ENCODE results near the gene SEC63. TPM values are rescaled to one million over a fixed set of nuclear protein-coding genes. Genes with fewer than 3 reads are reported as not detected.
"Not testable (repeated sequence)": the region's sequence is repeated elsewhere in the genome, so short reads cannot be mapped to it uniquely, and the experiment has no call there.

The SEC63 gene
- total RNA-seq, 4 donors from 2014 or later, result 24.6 to 50.3 (median 28.5) TPM

DNA sequence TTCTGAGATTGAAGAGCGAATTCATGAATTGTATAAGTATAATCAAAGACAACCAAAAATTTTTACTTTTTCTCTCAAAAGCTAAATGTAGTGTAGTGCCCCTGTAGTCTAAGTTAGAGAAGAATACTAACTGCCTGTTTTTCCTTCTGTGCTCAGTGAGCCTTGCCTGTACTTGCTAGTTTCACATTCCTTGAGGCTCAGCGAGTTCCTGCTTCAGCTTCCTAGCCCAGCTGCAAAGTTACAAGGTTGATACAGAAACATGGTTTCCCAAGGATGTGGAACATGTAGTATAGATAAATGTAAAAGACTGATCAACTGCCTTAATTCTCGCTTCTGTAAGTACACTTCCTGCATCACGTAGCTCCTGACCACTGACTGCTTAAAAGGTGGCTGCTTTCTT, 33.1 kb upstream of the SEC63 start:
- no peak for TF ChIP-seq POLR2A (IDR thresholded peaks at IDR 0.05)
- TF ChIP-seq, protein P1, sequence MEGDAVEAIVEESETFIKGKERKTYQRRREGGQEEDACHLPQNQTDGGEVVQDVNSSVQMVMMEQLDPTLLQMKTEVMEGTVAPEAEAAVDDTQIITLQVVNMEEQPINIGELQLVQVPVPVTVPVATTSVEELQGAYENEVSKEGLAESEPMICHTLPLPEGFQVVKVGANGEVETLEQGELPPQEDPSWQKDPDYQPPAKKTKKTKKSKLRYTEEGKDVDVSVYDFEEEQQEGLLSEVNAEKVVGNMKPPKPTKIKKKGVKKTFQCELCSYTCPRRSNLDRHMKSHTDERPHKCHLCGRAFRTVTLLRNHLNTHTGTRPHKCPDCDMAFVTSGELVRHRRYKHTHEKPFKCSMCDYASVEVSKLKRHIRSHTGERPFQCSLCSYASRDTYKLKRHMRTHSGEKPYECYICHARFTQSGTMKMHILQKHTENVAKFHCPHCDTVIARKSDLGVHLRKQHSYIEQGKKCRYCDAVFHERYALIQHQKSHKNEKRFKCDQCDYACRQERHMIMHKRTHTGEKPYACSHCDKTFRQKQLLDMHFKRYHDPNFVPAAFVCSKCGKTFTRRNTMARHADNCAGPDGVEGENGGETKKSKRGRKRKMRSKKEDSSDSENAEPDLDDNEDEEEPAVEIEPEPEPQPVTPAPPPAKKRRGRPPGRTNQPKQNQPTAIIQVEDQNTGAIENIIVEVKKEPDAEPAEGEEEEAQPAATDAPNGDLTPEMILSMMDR (IDR thresholded peaks at IDR 0.05), result no peak
- in situ Hi-C loops (cut with MboI; ENCODE audit: low pct_ligation_motif_present in 1 of 4, low pct_unique_long_range_greater_than_20kb in 1 of 4, low sequenced_read_pairs in 3 of 4), result no loop called here

DNA sequence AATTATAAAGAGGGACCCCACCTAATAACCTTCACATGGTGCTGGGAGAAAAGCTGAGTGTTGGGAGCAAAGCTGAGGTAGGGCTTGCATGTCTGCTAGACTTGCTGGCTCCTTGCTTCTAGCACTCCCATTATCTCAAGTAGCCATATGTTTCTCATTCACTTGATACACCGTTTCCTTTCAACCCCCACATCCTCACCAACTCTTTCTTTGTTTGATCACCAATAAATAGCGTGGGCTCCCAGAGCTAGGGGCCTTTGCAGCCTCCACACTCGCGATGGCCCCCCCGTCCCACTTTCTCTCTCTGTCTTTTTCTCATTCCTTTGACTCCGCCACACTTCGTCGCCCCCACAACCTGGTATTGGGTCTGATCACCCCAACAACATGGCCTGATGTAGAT, 32.6 kb upstream of the SEC63 start:
- H3K4me3 ChIP-seq; intact Hi-C loops (cut with DNase I; ENCODE audit: low total_unique reads); H3K27me3 ChIP-seq; H3K4me1 ChIP-seq; DNase-seq; H3K27ac ChIP-seq; H3K9me3 ChIP-seq; in situ Hi-C loops (cut with MboI; ENCODE audit: low pct_ligation_motif_present in 1 of 4, low pct_unique_long_range_greater_than_20kb in 1 of 4, low sequenced_read_pairs in 3 of 4); H3K36me3 ChIP-seq: not testable (repeated sequence)
- WGBS, 2 donors (ENCODE audit: low coverage in 1 of 2), result 77 to 85% methylated on average over 7 to 8 of the region's 8 CpGs

More for the DNA sequence above, 33.1 kb upstream of the SEC63 start:
- intact Hi-C loops (cut with DNase I; ENCODE audit: low total_unique reads), result no loop called here
- no peak for DNase-seq
- no peaks in the 10 kb centered on the region for H3K36me3 ChIP-seq
- no peaks in the 10 kb centered on the region for H3K9me3 ChIP-seq
- no peaks in the 10 kb centered on the region for H3K4me1 ChIP-seq
- 78 to 94% methylated on average over 2 to 4 of the region's 4 CpGs for WGBS, 2 donors (ENCODE audit: low coverage in 1 of 2)
- H3K4me3 ChIP-seq, result no peak overlapping the region
- H3K27me3 ChIP-seq, result no peaks in the 10 kb centered on the region
- no peak overlapping the region for H3K27ac ChIP-seq

DNA sequence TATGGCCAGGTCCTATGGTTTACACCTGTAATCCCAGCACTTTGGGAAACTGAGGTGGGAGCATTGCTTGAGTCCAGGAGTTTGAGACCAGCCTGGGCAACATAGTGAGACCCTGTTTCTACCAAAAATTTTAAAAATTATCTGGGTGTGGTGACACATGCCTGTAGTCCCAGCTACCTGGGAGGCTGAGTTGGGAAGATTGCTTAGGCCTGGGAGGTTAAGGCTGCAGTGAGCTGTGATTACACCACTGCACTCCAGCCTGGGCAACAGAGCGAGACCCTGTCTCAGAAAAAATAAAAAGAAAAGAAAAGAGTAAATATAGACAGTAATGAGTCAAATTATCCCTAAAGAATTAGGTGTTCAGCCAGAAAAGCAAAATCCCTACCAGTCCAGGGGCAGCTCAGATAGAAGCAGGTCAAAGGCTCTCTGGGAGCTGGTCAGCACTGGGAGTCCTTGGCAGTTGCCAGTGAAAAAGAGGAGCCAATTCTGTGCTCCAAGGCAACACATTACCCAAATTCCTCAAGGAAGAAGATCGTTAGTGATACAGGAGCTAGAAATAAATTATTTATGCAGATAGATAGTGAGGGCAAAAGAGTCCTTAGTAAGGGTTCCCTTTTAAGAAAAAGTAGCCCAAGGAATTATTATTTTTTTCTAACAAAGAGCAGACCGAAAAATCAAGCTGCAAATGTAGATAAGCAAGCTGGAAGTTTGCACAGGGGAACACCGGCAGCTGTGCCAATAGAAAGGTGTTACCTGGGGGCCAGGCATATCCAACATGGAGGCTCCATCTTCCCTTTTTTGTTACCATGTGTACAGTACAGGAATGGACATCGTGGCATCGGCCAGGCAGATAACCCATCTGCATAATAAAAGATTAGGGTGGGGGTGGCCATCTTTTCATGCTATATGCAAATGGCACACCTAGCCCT, 31.4 kb upstream of the SEC63 start:
- in situ Hi-C loops (cut with MboI; ENCODE audit: low pct_ligation_motif_present in 1 of 4, low pct_unique_long_range_greater_than_20kb in 1 of 4, low sequenced_read_pairs in 3 of 4), result loop anchor here in 1 of 4 donors (10.0 kb wide), 1 partner anchor 55 kb away; no protein-coding TSS in a partner anchor
- Histone ChIP-seq H3K9me3 (no peaks in the 10 kb centered on the region), H3K27me3 (no peaks in the 10 kb centered on the region), H3K27ac (no peak overlapping the region), H3K4me1 (no peaks in the 10 kb centered on the region), H3K4me3 (no peak overlapping the region), H3K36me3 (no peaks in the 10 kb centered on the region)
- DNase-seq, result no peak
- TF ChIP-seq EP300 (IDR thresholded peaks at IDR 0.05; ENCODE audit: low read depth) (no peak), POLR2A (IDR thresholded peaks at IDR 0.05) (no peak), POLR2AphosphoS5 (IDR thresholded peaks at IDR 0.05) (no peak)
- TF ChIP-seq, protein P1 (IDR thresholded peaks at IDR 0.05), result no peak
- 71 to 74% methylated on average over 3 to 6 of the region's 6 CpGs for WGBS, 2 donors (ENCODE audit: low coverage in 1 of 2)
- intact Hi-C loops (cut with DNase I; ENCODE audit: low total_unique reads), result no loop called here

DNA sequence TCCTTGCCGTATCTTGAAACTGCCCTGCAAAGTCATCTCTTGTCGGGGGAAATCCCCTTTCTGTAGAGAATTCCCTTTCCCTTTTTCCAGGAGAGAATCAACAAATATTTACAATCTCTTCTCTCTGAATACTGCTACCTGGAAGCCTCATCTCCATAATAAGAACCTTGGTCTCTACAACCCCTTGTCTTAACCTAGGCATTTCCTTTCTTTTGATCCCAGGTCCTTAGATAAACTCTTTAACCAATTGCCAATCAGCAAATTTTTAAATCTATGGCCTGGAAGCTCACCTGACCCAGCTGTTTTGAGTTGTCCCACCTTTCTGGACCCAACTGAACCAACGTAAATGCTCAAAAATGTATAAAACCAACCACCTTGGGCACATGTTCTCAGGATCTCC, 30.6 kb upstream of the SEC63 start:
- in situ Hi-C loops (cut with MboI; ENCODE audit: low pct_ligation_motif_present in 1 of 4, low pct_unique_long_range_greater_than_20kb in 1 of 4, low sequenced_read_pairs in 3 of 4), result loop anchor here in 1 of 4 donors (10.0 kb wide), 1 partner anchor 56 kb away; no protein-coding TSS in a partner anchor

More for the DNA sequence above, 30.6 kb upstream of the SEC63 start:
- H3K36me3 ChIP-seq, result no peaks in the 10 kb centered on the region
- H3K4me1 ChIP-seq, result no peaks in the 10 kb centered on the region
- TF ChIP-seq, protein P1 (IDR thresholded peaks at IDR 0.05), result no peak
- no peaks in the 10 kb centered on the region for H3K9me3 ChIP-seq
- intact Hi-C loops (cut with DNase I; ENCODE audit: low total_unique reads), result no loop called here
- H3K27me3 ChIP-seq, result no peaks in the 10 kb centered on the region
- no peak for DNase-seq
- 93 to 95% methylated on average over 3 of the region's 3 CpGs for WGBS, 2 donors (ENCODE audit: low coverage in 1 of 2)
- H3K4me3 ChIP-seq, result no peak overlapping the region
- H3K27ac ChIP-seq, result no peak overlapping the region
